H1 (cell line): ENCODE data around the gene ADARB2. TPM values are rescaled to one million over a fixed set of nuclear protein-coding genes. Genes with fewer than 3 reads are reported as not detected.

ENCODE experiments used
- CBX8 ChIP-seq: fragments of 300-800, 300-1000 bp; sonication (generic); IDR thresholded peaks from 2 replicates; pipeline ENCODE4 v1.7.1; 2016; ENCODE audit warnings: low read depth, low read length, borderline replicate concordance
- CHD7 ChIP-seq: fragments of 300-600 bp; sonication (generic); IDR thresholded peaks from 2 replicates; pipeline ENCODE4 v1.7.1; 2012; ENCODE audit warnings: low read length, moderate library complexity, mild to moderate bottlenecking, inconsistent platforms; ENCODE audit not compliant: insufficient replicate concordance
- RAD21 ChIP-seq, 2 experiments: IDR thresholded peaks in 1 of 2; conservative IDR thresholded peaks in 1 of 2; 2 replicates each; pipeline ENCODE4 v1.6.1; 2011; ENCODE audit warnings: low read depth in 2 of 2, low read length in 2 of 2, improper control_type of control experiment in 1 of 2, inconsistent platforms in 1 of 2, mild to moderate bottlenecking in 1 of 2, moderate library complexity in 1 of 2
- RXRA ChIP-seq: IDR thresholded peaks from 2 replicates; pipeline ENCODE4 v1.6.1; 2011; ENCODE audit warnings: low read depth, mild to moderate bottlenecking, low read length, moderate library complexity; ENCODE audit not compliant: insufficient read depth
- SIRT6 ChIP-seq: IDR thresholded peaks from one replicate; pipeline ENCODE4 v1.7.1; 2012; ENCODE audit warnings: low read length, inconsistent platforms
- SRF ChIP-seq: IDR thresholded peaks from 2 replicates; pipeline ENCODE4 v1.6.1; 2011; ENCODE audit warnings: mild to moderate bottlenecking, low read depth, low read length, moderate library complexity
- polyA plus RNA-seq, 7 experiments: library from polyadenylated mRNA; depleted of rRNA in 3 of 7; stranded (reverse) in 5 of 7; unstranded in 2 of 7; fragments of >200 nt in 5 of 7; fragments of 200-250 nt in 2 of 7; gene quantifications; 1 replicate in 5 of 7; 2 replicates in 1 of 7; 4 replicates in 1 of 7; pipeline versions ENCODE4 v1.2.1 to v1.2.3, GENCODE V29; 2011 to 2013; ENCODE audit warnings: missing spikeins in 2 of 7, mixed read lengths in 2 of 7
- total RNA-seq: library from RNA; stranded (reverse); fragmentation: NEBNext Ultra II Directional; extraction: Animal tissue kit (Norgen Biotek cat#: 25700); gene quantifications from 2 replicates; pipeline ENCODE4 v1.2.1, GENCODE V29; 2021
- TF ChIP-seq, protein P1 (sequence below): IDR thresholded peaks from 2 replicates; pipeline ENCODE4 v1.6.1; 2012; ENCODE audit warnings: inconsistent platforms

ADARB2 gene
- total and polyA plus RNA-seq, 2 of the 8 experiments (the other 6 are each of a cell fraction or from before 2014, with no cell fraction given): 2.2 to 2.8 TPM

DNA sequence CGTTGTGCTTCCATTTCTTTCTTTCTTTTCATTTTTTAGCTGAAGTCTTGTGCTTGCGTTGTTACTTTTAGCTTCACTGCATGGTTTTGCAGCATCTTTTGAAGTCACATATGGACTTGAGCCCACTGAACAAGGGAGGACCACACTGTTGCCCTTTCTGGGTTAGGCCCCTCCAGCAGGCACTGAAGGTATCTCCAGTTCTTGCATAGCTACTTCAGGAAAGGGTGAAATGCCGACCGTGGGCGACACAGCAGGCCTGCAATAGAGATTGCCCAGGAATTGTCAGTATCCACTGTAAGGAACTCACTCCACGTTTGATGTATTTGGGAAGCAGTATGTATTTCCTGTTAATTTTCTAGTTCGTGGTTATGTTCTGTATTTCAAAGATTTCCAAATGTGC lies 596.1 kb downstream of the ADARB2 start (continued):
- no peak for TF ChIP-seq CHD7
- no peak for TF ChIP-seq CBX8
- no peak for TF ChIP-seq SIRT6
- TF ChIP-seq RAD21 (IDR thresholded peaks at IDR 0.05 in 1 of 2, conservative IDR thresholded peaks at IDR 0.05 in 1 of 2; ENCODE audit: low read depth in 2 of 2, low read length in 2 of 2): no peak
- TF ChIP-seq, protein P1, sequence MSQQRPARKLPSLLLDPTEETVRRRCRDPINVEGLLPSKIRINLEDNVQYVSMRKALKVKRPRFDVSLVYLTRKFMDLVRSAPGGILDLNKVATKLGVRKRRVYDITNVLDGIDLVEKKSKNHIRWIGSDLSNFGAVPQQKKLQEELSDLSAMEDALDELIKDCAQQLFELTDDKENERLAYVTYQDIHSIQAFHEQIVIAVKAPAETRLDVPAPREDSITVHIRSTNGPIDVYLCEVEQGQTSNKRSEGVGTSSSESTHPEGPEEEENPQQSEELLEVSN: no peak
- no peak for TF ChIP-seq RXRA
- TF ChIP-seq SRF: no peak
